ENCODE results near the gene ANKIB1. TPM values are rescaled to one million over a fixed set of nuclear protein-coding genes. Genes with fewer than 3 reads are reported as not detected.

Gene ANKIB1
- total RNA-seq, 1 donor from 2014 or later: 48.0 TPM

DNA sequence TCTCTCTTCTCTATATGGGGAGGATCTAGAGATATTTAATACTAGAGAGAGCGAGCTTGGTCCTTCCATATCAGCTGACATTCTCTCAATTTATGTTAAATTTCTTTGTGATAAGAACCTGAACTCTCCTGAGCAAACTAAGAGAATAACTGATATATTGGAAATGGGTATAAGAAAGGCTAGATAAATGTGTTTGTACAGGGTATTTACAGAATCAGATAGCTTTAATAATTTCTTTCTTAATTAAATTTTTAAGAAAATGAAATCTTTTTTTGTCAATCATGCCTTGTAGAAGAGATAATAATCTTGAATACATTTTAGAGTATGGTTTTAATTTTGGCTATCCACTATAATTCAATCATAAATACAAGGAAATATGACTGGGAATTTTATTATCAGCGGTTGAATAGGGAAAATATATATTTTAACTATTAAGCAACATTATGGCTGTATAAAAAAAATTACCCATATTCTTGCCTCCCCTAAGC, 58.7 kb downstream of the ANKIB1 start:
- H3K27ac ChIP-seq: no peak overlapping the region
- TF ChIP-seq, protein P1, sequence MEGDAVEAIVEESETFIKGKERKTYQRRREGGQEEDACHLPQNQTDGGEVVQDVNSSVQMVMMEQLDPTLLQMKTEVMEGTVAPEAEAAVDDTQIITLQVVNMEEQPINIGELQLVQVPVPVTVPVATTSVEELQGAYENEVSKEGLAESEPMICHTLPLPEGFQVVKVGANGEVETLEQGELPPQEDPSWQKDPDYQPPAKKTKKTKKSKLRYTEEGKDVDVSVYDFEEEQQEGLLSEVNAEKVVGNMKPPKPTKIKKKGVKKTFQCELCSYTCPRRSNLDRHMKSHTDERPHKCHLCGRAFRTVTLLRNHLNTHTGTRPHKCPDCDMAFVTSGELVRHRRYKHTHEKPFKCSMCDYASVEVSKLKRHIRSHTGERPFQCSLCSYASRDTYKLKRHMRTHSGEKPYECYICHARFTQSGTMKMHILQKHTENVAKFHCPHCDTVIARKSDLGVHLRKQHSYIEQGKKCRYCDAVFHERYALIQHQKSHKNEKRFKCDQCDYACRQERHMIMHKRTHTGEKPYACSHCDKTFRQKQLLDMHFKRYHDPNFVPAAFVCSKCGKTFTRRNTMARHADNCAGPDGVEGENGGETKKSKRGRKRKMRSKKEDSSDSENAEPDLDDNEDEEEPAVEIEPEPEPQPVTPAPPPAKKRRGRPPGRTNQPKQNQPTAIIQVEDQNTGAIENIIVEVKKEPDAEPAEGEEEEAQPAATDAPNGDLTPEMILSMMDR (IDR thresholded peaks at IDR 0.05): no peak
- no peak overlapping the region for H3K4me3 ChIP-seq
- peaks cover 12% of the 10 kb centered on the region for H3K36me3 ChIP-seq
- H3K27me3 ChIP-seq (ENCODE audit: low read depth): no peaks in the 10 kb centered on the region
- no peaks in the 10 kb centered on the region for H3K9me3 ChIP-seq
- intact Hi-C loops (cut with DNase I): no loop called here
- ATAC-seq (no peak), DNase-seq (no peak)
- H3K4me1 ChIP-seq: no peaks in the 10 kb centered on the region

DNA sequence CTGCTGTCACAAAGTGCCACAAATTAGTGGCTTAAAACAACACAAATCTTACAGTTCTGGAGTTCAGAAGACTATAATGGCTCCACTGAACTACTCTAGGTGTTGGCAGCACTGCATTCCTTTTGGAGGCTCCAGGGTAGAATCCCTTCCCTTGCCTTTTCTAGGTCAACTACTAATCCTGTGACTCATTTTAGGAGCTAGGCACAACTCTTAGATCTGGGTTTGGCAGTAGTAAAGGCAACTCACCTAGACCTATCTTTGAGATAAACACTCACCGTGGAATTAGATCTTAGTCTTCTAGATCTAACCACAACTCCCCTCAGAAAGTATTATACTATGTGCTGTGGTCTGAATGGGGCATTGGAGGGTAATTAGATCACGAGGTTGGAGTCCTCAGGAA, 60.4 kb downstream of the ANKIB1 start:
- intact Hi-C loops (cut with DNase I): no loop called here
- TF ChIP-seq, protein P1 (IDR thresholded peaks at IDR 0.05): no peak
- Histone ChIP-seq H3K4me3 (no peak overlapping the region), H3K9me3 (no peaks in the 10 kb centered on the region), H3K27ac (no peak overlapping the region), H3K27me3 (ENCODE audit: low read depth) (no peaks in the 10 kb centered on the region), H3K36me3 (peaks cover 12% of the 10 kb centered on the region), H3K4me1 (no peaks in the 10 kb centered on the region)
- DNase-seq (no peak), ATAC-seq (no peak)

DNA sequence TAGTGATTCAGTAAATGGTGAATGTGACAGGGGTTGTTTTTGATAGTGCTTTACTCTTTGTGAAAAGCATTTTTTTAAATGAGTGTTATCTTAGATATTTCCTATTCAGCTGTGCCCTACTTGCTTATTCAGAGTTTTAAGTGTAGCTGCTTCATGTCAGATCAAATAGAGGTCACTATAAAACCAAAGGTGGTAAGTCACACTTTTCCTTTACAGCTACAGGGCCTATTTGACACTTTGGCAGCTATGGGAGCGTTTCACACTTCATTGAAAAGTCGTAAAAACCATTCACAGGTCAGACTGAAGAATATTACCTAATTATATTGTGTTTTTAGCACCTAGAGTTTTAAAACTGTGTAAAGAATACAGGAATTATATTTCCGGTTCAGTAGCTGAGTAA, 67.3 kb downstream of the ANKIB1 start:
- Histone ChIP-seq H3K4me3 (no peak overlapping the region), H3K9me3 (no peaks in the 10 kb centered on the region), H3K36me3 (peaks cover 3% of the 10 kb centered on the region), H3K4me1 (no peaks in the 10 kb centered on the region), H3K27me3 (ENCODE audit: low read depth) (no peaks in the 10 kb centered on the region), H3K27ac (no peak overlapping the region)
- no peak for ATAC-seq
- DNase-seq: no peak
- TF ChIP-seq, protein P1 (IDR thresholded peaks at IDR 0.05): no peak
- intact Hi-C loops (cut with DNase I): no loop called here

DNA sequence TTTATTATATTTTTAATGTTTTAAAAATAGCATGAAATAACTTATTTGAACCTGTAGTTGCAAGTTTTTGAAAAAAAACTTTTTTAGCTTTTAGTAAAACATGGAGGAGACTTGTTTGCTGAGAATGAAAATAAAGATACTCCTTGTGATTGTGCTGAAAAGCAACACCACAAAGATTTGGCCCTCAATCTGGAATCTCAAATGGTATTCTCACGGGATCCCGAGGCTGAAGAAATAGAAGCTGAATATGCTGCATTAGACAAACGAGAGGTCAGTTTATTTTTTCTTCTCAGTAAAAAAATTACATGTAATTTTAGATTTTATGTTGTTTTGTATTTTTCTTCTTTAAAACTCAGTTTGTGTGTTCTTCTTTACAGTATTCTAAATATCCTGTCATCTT, 73.5 kb downstream of the ANKIB1 start:
- H3K27me3 ChIP-seq (ENCODE audit: low read depth): no peaks in the 10 kb centered on the region
- intact Hi-C loops (cut with DNase I): no loop called here
- TF ChIP-seq, protein P1 (IDR thresholded peaks at IDR 0.05): no peak
- no peaks in the 10 kb centered on the region for H3K9me3 ChIP-seq
- H3K4me1 ChIP-seq: no peaks in the 10 kb centered on the region
- H3K27ac ChIP-seq: no peak overlapping the region
- peaks cover 10% of the 10 kb centered on the region for H3K36me3 ChIP-seq
- DNase-seq (no peak), ATAC-seq (no peak)
- no peak overlapping the region for H3K4me3 ChIP-seq

DNA sequence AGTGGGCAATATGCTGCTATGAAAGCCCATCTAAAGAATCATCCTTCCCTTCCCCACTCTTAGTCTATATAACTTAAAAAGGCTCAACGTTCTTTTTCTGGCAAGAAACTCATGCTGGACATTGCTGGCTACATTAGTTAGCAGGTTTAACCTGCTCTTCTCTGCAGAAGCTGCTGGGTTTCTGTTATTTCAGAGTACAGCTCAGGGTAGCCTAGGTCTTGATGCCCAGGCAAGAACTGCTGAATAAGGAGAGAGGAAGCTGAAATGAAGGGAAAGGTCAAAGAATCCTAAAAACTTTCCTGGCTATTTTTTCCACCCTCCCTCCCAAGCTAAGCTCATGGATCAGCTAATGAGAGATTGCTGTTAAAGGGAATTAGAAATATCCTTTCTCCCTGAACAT, 79.4 kb downstream of the ANKIB1 start:
- intact Hi-C loops (cut with DNase I): no loop called here

More for the DNA sequence above, 79.4 kb downstream of the ANKIB1 start:
- no peak overlapping the region for H3K27ac ChIP-seq
- H3K9me3 ChIP-seq: no peaks in the 10 kb centered on the region
- no peak for ATAC-seq
- no peaks in the 10 kb centered on the region for H3K27me3 ChIP-seq (ENCODE audit: low read depth)
- no peak overlapping the region for H3K4me3 ChIP-seq
- DNase-seq: no peak
- TF ChIP-seq, protein P1 (IDR thresholded peaks at IDR 0.05): no peak
- H3K36me3 ChIP-seq: no peaks in the 10 kb centered on the region
- H3K4me1 ChIP-seq: no peaks in the 10 kb centered on the region
